ENCODE data around the gene MED12L. TPM values are rescaled to one million over a fixed set of nuclear protein-coding genes. Genes with fewer than 3 reads are reported as not detected.

The MED12L gene
- total and polyA plus RNA-seq, 7 donors = 0.01 to 2.6 (median 0.17) TPM

- H3K4me1 ChIP-seq = peaks cover 12% of the 10 kb centered on the region
- no peak for TF ChIP-seq CTCF (IDR thresholded peaks at IDR 0.05)
- 86 to 92% (median 89%) methylated on average over 4 of the region's 4 CpGs for WGBS, 3 donors
- H3K36me3 ChIP-seq (ENCODE audit: insufficient read depth in 1 of 2, low read depth in 1 of 2) = no peaks in the 10 kb centered on the region
- H3K27me3 ChIP-seq (ENCODE audit: insufficient read depth in 3 of 3, low read length in 2 of 3) = peaks cover 0 to 7% (median 0%) of the 10 kb centered on the region in 3 donors
- H3K9me3 ChIP-seq = no peaks in the 10 kb centered on the region
- DNase-seq (no peak), ATAC-seq (no peak)
- no peak overlapping the region for H3K27ac ChIP-seq
- no peak overlapping the region for H3K4me3 ChIP-seq
- intact Hi-C loops (cut with DNase I) = loop anchor here in 1 of 2 donors (2.0 kb wide), 1 partner anchor 423 kb away; no protein-coding TSS in a partner anchor
Measured at GRCh38 chr3:151144016-151144415, 58.6 kb downstream of the MED12L start.

GRCh38 chr3:151144760-151145159, 59.3 kb downstream of the MED12L start:
- Histone ChIP-seq H3K27me3 (ENCODE audit: insufficient read depth in 3 of 3, low read length in 2 of 3) (peaks cover 0 to 7% (median 0%) of the 10 kb centered on the region in 3 donors), H3K36me3 (ENCODE audit: insufficient read depth in 1 of 2, low read depth in 1 of 2) (no peaks in the 10 kb centered on the region), H3K9me3 (no peaks in the 10 kb centered on the region), H3K4me1 (peaks cover 12% of the 10 kb centered on the region), H3K27ac (no peak overlapping the region), H3K4me3 (no peak overlapping the region)
- ATAC-seq (no peak), DNase-seq (no peak)
- TF ChIP-seq CTCF (IDR thresholded peaks at IDR 0.05) = no peak
- 96 to 97% (median 97%) methylated on average over 5 of the region's 5 CpGs for WGBS, 3 donors
- intact Hi-C loops (cut with DNase I) = loop anchor here (2.0 to 5.0 kb wide), 2 partner anchors 222 to 424 kb away; no protein-coding TSS in a partner anchor

- peak in 1 of 4 donors; percentile 9 for ATAC-seq
- no peak for DNase-seq
Measured at GRCh38 chr3:151145713-151146070, 60.2 kb downstream of the MED12L start.

GRCh38 chr3:151146071-151146730, 60.7 kb downstream of the MED12L start:
- Histone ChIP-seq H3K27ac (no peak overlapping the region), H3K4me1 (peaks cover 12% of the 10 kb centered on the region), H3K27me3 (ENCODE audit: insufficient read depth in 3 of 3, low read length in 2 of 3) (peaks cover 0 to 7% (median 0%) of the 10 kb centered on the region in 3 donors), H3K4me3 (peak overlapping the region; percentile 13), H3K9me3 (no peaks in the 10 kb centered on the region), H3K36me3 (ENCODE audit: insufficient read depth in 1 of 2, low read depth in 1 of 2) (no peaks in the 10 kb centered on the region)
- 4 to 12% (median 7%) methylated on average over 9 of the region's 9 CpGs for WGBS, 3 donors
- DNase-seq (peak; percentile 60 to 72), ATAC-seq (peak; percentile 88 to 98 (median 95))
- peak; percentile 86 for TF ChIP-seq CTCF (IDR thresholded peaks at IDR 0.05)
- intact Hi-C loops (cut with DNase I) = loop anchor here (2.0 to 5.0 kb wide), 3 partner anchors 224 to 425 kb away; no protein-coding TSS in a partner anchor

More at GRCh38 chr3:151145713-151146070, 60.2 kb downstream of the MED12L start:
- Histone ChIP-seq H3K27me3 (ENCODE audit: insufficient read depth in 3 of 3, low read length in 2 of 3) (peaks cover 0 to 7% (median 0%) of the 10 kb centered on the region in 3 donors), H3K4me3 (peak overlapping the region; percentile 13), H3K36me3 (ENCODE audit: insufficient read depth in 1 of 2, low read depth in 1 of 2) (no peaks in the 10 kb centered on the region), H3K27ac (no peak overlapping the region), H3K4me1 (peaks cover 12% of the 10 kb centered on the region), H3K9me3 (no peaks in the 10 kb centered on the region)
- WGBS, 3 donors = 42 to 50% (median 45%) methylated on average over 6 of the region's 6 CpGs
- TF ChIP-seq CTCF (IDR thresholded peaks at IDR 0.05) = no peak
- intact Hi-C loops (cut with DNase I) = loop anchor here (2.0 to 5.0 kb wide), 3 partner anchors 223 to 425 kb away; no protein-coding TSS in a partner anchor
